ENCODE data around the gene ZBTB47. TPM values are rescaled to one million over a fixed set of nuclear protein-coding genes. Genes with fewer than 3 reads are reported as not detected.

ZBTB47 gene
- polyA plus RNA-seq, 3 donors: 10.5 to 82.4 (median 28.1) TPM

- H3K27ac ChIP-seq (ENCODE audit: low read depth, low read length): no peak overlapping the region
- WGBS, 3 donors: 84 to 89% (median 86%) methylated on average over 6 of the region's 6 CpGs
Measured at GRCh38 chr3:42702982-42703694, 49.6 kb downstream of the ZBTB47 start.

GRCh38 chr3:42703695-42704025, 50.2 kb downstream of the ZBTB47 start:
- 70 to 80% (median 79%) methylated on average over 5 of the region's 5 CpGs for WGBS, 3 donors
- no peak overlapping the region for H3K27ac ChIP-seq (ENCODE audit: low read depth, low read length)

GRCh38 chr3:42704136-42704841, 50.8 kb downstream of the ZBTB47 start:
- no peak overlapping the region for H3K27ac ChIP-seq (ENCODE audit: low read depth, low read length)
- 83 to 85% (median 84%) methylated on average over 8 of the region's 8 CpGs for WGBS, 3 donors

- H3K27ac ChIP-seq (ENCODE audit: low read depth, low read length): no peak overlapping the region
- 70 to 81% (median 80%) methylated on average over 7 of the region's 7 CpGs for WGBS, 3 donors
Measured at GRCh38 chr3:42705058-42705767, 51.7 kb downstream of the ZBTB47 start.

- 73 to 82% (median 78%) methylated on average over 10 of the region's 10 CpGs for WGBS, 3 donors
Measured at GRCh38 chr3:42705962-42706585, 52.6 kb downstream of the ZBTB47 start.

GRCh38 chr3:42706721-42707619, 53.5 kb downstream of the ZBTB47 start:
- 68 to 78% (median 73%) methylated on average over 7 of the region's 7 CpGs for WGBS, 3 donors
- no peak overlapping the region for H3K27ac ChIP-seq (ENCODE audit: low read depth, low read length)

More at GRCh38 chr3:42705962-42706585, 52.6 kb downstream of the ZBTB47 start:
- H3K27ac ChIP-seq (ENCODE audit: low read depth, low read length): no peak overlapping the region

GRCh38 chr3:42707620-42708355, 54.3 kb downstream of the ZBTB47 start:
- 63 to 83% (median 79%) methylated on average over 8 of the region's 8 CpGs for WGBS, 3 donors
- no peak overlapping the region for H3K27ac ChIP-seq (ENCODE audit: low read depth, low read length)

- H3K27ac ChIP-seq (ENCODE audit: low read depth, low read length): no peak overlapping the region
- 87 to 91% (median 88%) methylated on average over 10 of the region's 10 CpGs for WGBS, 3 donors
Measured at GRCh38 chr3:42708611-42709151, 55.2 kb downstream of the ZBTB47 start.

- H3K27ac ChIP-seq (ENCODE audit: low read depth, low read length): no peak overlapping the region
- WGBS, 3 donors: 88 to 90% (median 90%) methylated on average over 9 to 10 of the region's 10 CpGs
Measured at GRCh38 chr3:42709621-42710020, 56.1 kb downstream of the ZBTB47 start.

GRCh38 chr3:42710323-42711021, 57.0 kb downstream of the ZBTB47 start:
- no peak overlapping the region for H3K27ac ChIP-seq (ENCODE audit: low read depth, low read length)
- WGBS, 3 donors: 79 to 85% (median 84%) methylated on average over 7 of the region's 7 CpGs

- H3K27ac ChIP-seq (ENCODE audit: low read depth, low read length): no peak overlapping the region
Measured at GRCh38 chr3:42711491-42712343, 58.2 kb downstream of the ZBTB47 start.

GRCh38 chr3:42712344-42712648, 58.8 kb downstream of the ZBTB47 start:
- 85 to 90% (median 87%) methylated on average over 4 of the region's 4 CpGs for WGBS, 3 donors
- H3K27ac ChIP-seq (ENCODE audit: low read depth, low read length): no peak overlapping the region

More at GRCh38 chr3:42711491-42712343, 58.2 kb downstream of the ZBTB47 start:
- WGBS, 3 donors: 52 to 67% (median 61%) methylated on average over 6 of the region's 6 CpGs

GRCh38 chr3:42712688-42713372, 59.3 kb downstream of the ZBTB47 start:
- H3K27ac ChIP-seq (ENCODE audit: low read depth, low read length): no peak overlapping the region
- WGBS, 3 donors: 68 to 82% (median 70%) methylated on average over 5 of the region's 5 CpGs

- 82 to 94% (median 87%) methylated on average over 2 of the region's 2 CpGs for WGBS, 3 donors
- no peak overlapping the region for H3K27ac ChIP-seq (ENCODE audit: low read depth, low read length)
Measured at GRCh38 chr3:42713747-42714146, 60.2 kb downstream of the ZBTB47 start.

- H3K27ac ChIP-seq (ENCODE audit: low read depth, low read length): no peak overlapping the region
- WGBS, 3 donors: 83 to 88% (median 87%) methylated on average over 4 of the region's 4 CpGs
Measured at GRCh38 chr3:42714171-42714852, 60.8 kb downstream of the ZBTB47 start.

All from adipose tissue (tissue), 3 donors.